T47D (cell line): ENCODE measurements around the gene CABLES1.

Experiments used
- DNase-seq, 2 experiments: peaks; one replicate each; pipeline versions ENCODE4 v3.0.0 to v3.0.0-alpha.2; 2011 to 2012; ENCODE audit warnings: low read depth in 1 of 2, low spot score in 1 of 2
- JUND ChIP-seq: IDR thresholded peaks from 2 replicates; pipeline ENCODE4 v1.6.1; 2012; ENCODE audit warnings: low read depth
- in situ Hi-C: cut with HindIII; loops from 2 replicates; pipeline ENCODE4 v1.10.0; 2016; ENCODE audit warnings: low sequenced_read_pairs, low pct_unique_long_range_greater_than_20kb

Gene CABLES1

DNA sequence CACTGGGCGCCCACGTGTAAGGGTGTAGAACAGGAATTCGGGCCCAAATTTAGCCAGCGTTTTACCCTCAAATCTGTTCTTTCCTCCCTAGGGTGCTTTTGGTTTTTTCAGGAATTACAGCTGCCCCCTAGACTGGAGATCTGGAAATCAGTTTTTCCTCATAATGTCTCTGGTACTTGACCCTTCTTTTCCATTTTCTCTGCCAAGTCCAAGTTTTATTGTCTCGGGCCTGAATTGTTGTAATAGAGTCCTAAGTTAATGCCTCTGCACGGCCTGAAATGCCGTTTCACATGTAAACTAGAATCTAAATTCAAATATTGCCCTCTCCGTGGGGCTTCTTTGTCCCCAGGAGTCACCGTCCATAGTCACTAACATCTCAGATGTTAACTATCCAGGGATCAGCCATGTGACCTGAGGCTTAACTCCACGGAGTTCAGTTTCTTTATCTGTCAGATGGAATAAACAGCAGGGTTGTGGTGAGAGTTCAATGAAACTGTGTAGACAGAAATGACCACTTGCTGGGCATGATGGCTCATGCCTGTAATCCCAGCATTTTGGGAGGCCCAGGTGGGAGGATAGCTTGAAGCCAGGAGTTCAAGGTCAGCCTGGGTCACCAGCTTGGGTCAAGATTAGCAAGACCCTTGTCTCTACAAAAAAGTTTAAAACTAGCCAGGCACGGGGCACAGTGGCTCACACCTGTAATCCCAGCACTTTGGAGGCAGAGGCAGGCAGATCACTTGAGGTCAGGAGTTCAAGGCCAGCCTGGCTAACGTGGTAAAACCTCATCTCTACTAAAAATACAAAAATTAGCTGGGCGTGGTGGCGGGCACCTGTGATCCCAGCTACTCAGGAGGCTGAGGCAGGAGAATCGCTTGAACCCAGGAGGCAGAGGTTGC is 12.7 kb upstream of the CABLES1 start:
- DNase-seq = no peak
- no peak for TF ChIP-seq JUND
- in situ Hi-C loops = no loop called here

DNA sequence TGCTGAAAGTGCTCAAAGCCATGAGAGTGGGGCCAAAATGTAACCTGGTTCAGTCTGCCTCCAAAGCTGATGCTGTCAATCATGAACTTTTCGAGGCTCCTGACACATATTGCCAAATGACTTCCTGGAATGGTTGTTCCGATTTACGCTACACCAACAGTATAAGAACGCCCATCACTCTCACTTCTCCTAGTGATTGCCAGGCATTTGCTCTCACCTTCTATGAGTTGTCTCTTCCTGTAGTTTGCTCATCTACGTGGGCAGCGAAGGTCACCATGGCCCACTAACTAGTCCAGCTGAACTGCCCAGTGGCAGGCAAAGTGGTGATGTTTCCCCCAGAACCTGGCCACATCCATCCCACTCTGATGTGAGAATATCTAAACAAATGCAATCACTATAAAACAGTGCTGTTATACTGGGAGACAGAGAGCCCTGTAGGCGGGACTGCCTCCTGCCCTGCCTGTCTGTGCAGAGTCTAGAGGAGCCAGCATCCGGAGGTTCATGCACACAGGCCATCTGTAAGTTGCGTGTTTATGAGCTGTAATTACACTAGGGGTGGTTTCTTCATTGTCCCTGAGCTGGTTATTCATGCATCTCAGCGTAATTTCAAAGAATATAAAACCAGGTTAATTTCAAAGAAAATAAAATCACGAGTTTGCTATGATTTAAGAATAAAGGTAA is 8.8 kb upstream of the CABLES1 start:
- no peak for TF ChIP-seq JUND
- in situ Hi-C loops = no loop called here
- DNase-seq = no peak

DNA sequence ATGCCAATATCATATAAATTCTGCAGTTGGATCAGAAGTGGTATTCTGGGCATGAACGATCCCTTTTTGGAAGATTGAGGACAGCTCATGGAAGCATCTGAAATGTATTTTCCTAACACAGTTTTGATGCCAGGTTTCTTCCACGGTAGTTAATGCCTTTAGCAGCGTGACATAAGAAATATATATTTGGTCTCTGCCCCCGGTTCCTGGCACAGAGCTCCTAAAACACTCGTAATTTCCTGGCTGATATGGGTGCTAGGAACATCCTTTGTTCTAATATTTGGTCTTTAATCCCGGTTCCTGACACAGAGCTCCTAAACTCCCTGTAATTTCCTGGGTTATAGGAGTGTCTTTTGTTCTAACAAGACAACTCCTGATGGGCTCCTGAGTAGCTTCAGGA is 8.2 kb upstream of the CABLES1 start:
- in situ Hi-C loops = no loop called here
- no peak for DNase-seq
- TF ChIP-seq JUND = no peak

DNA sequence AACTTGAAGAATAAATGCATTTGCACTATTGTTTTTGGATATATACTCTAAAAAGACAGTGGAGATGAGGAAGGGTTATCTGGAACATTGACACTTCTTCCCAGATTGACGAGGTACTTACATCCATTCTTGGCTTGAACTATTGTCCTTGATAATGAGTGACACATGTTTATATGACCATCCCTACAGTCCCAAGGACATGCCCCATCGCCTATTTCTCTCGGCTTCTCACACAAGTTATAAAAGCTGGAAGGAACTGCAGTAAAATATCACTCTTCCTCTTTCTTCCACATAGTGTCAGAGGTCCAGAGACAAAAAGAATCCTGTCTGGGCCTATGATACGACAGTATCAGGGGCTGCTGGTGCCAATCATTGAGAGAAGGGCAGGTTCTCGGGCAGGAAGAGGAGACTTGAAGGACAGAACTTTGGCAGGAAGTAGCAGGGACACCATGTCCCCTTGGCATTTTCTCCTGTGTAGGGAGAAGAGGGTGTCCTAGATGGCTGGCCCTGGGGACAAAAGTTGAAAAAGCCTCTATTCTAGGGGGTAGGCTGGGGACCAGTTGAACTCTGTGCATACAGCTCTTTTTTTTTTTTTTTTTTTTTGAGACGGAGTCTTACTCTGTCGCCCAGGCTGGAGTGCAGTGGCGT is 5.8 kb upstream of the CABLES1 start:
- in situ Hi-C loops = no loop called here
- TF ChIP-seq JUND = no peak
- DNase-seq = no peak

DNA sequence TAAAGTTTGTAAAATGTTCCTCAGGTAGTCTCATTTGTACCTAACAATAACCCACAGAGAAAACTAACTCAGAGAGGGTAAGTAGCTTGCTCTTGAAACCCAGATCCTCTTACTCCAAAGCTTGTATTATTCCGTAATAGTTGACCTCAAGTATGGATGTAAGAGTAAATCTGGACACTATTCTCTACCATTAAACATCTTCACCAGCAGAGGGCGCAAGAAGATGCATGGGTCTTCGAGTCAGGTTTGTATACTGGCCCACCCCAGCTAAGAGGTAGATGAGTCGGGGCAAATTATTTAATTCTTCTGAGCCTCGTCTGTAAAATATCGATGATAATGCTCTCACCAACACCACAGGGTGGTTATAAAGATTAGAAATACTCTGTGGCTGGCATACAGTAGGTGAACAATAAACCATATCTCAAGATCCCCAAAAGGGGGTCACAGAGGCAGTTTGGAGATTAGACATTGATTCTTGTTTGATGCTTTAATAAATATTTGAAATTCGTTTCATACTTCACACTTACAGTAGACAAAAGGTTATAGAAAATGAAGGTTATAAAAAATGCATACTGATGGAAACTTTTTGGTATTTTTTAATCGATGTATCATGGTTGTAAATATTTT is 3.5 kb upstream of the CABLES1 start:
- TF ChIP-seq JUND = no peak
- DNase-seq = peak; percentile 23 to 86
- in situ Hi-C loops = no loop called here

DNA sequence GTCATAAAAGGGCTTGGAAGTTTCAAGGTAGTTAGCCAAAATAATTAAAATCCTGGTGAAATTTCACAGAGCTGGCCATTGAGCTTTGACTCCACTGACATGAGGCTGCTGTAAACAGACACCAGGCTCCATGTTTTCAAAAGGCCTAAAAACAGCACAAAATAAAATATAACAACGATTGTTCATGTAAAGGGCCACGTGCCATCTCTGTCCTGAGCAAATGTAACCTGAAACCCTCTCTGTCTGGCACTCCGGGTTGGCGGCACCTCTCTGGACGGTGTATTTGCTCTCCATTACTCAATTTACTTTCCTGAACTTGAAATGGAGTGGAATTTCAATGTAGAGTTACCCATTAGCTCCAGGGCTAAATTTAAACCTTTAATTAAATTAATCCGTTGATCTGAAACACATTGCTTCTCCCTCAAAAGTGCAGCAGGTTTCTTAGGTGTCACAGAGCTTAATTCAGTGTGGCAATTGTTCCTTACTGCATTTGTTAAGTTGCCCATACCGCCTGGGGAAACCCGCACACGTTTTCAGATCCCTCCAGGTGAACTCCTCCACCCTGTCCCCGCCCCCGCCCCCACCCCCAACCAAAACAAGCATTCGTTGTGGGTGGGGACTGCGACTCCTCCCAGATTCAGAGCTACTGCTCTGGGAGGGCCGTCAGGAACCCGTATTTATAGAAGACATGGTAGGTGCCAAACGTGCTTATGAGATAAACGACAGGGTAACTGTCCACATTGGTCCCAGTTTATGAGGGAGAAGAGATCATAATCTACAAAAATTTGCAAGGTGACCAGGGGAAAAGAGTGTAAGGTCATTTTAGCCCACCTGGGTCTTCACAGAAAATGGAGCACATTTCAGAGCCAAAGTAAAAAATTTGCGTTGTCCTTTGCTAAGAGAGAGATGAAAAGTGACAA is 1.2 kb upstream of the CABLES1 start:
- in situ Hi-C loops = no loop called here
- DNase-seq = peak; percentile 69 to 91
- no peak for TF ChIP-seq JUND

DNA sequence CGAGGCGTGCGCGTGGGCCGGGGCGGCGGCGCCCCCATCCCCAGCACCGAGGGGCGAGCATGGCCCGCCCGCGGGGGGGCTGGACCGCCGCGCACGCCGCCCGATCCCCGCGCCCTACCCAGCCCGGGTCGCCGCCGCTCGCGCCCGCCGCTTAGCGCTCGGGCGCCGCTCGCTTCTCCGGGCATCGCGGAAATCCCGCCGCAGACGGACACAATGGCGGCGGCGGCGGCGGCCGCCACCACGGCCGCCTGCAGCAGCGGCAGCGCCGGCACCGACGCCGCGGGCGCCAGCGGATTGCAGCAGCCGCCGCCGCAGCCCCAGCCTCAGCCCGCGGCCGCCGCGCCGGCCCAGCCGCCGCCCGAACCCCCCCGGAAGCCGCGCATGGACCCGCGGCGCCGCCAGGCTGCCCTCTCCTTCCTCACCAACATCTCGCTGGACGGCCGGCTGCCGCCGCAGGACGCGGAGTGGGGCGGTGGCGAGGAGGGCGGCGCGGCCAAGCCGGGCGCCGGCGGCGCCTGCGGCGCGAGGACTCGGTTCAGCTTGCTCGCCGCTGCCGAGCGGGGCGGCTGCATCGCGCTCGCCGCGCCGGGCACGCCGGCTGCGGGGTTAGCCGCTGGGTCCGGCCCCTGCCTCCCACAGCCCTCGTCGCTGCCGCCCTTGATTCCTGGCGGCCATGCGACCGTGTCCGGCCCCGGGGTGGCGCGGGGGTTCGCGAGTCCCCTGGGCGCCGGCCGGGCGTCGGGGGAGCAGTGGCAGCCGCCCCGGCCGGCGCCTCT is 453 bp downstream of the CABLES1 start:
- in situ Hi-C loops = no loop called here
- peak in 1 of 2 experiments; percentile 24 for DNase-seq
- TF ChIP-seq JUND = no peak

DNA sequence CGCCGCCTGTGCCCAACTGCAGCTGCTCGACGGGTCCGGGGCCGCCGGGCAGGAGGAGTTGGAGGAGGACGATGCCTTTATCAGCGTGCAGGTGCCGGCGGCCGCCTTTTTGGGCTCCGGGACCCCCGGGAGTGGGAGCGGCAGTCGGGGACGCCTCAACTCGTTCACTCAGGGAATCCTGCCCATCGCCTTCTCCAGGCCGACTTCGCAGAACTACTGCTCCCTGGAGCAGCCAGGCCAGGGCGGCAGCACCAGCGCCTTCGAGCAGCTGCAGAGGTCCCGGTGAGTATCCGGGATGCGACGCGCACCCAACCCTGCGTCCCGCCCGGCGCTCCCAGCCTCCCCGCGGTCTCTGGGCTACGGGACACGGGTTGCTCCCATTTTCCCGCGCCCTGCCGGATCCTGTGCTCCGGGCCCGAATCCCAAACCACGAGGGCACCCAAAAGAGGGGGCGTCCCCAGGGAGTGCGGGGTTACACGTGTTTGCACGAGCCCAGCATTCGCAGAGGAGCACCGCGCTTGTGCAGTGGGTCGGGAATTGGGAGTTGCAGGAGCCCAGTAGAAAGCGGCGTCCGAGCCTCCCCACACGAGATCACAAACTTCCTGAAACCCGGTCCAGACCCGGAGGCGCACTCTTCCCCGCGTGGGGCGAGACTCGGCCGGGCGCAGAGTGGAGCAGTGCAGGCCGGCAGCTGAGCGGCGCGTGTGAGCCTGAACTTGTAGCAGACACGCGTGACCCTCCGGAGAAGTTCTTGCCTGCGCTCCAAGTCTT is 1.2 kb downstream of the CABLES1 start:
- no peak for TF ChIP-seq JUND
- DNase-seq = peak in 1 of 2 experiments; percentile 39
- in situ Hi-C loops = no loop called here

DNA sequence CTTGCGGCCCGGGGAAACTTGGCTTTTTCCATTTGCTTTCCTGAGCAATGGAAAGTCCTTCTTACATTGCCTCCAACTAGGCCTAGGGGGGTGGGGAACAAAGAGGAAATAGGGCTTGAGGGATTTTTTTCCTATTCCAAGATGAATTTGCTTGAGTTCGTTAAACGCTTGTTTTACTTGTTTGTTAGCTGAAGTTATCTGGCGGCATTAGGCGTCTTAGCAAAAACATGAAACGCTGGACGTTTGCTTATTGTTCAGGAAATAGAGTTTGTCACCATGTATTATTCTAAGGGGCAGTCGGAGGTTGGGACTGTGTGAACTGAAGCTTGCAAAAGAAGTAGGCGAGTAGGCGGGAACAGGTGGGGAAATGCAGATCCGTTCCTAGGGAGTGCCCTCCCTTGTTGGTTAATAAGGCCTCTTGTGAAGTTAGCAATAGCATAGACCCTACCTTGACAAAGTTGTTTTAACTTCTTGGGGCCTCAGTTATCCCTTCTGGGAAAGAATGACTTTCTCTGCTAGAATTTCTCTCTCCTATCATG is 1.9 kb downstream of the CABLES1 start:
- TF ChIP-seq JUND = no peak
- in situ Hi-C loops = no loop called here
- no peak for DNase-seq

DNA sequence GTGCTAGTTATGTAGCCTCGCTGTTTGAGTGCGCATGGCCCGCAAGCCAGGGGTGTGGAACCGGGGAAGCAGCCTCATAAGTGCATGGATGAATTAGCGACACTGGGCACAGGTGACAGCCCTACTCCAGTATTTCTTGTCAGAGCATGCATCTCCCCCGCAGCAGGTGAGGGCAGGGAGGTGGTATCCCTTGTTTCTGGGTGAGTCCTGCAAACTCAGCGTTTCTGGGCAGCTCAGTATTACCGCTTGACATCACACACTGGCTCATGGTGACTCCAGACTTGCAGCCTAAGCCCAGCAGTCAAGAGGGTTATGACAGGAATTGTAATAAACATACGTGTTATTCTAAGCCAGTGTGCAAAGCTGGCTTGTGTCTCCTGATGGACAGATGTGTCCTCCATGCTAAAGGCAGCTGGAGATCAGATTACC is 2.5 kb downstream of the CABLES1 start:
- DNase-seq = no peak
- no peak for TF ChIP-seq JUND
- in situ Hi-C loops = no loop called here
